GM19467 (cell line): ENCODE measurements around the gene CTIF.
"Not testable (repeated sequence)": the region's sequence is repeated elsewhere in the genome, so short reads cannot be mapped to it uniquely, and the experiment has no call there.

Experiments used
- ATAC-seq: cut with Tn5 transposase; IDR thresholded peaks from one replicate; pipeline ENCODE4 v1.9.1; 2021; ENCODE audit warnings: mild to moderate bottlenecking, moderate library complexity; ENCODE audit not compliant: unreplicated experiment

CTIF gene

DNA sequence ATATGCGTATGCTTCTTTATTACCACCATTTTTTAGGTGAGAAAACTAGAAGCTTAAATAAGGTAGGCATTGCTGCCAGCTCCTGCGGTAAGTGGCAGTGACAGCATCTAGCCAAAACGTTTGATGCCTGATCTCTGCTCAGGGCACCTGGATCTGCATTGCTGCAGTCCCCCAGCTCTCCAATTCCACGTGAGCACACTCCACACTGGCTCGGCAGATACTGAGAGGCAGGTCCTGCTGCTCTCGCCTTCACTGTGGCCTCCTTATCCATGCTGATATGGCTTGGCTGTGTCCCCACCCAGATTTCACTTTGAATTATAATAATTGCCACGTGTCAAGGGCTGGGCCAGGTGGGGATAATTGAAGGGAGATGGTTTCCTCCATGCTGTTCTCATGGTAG lies 160.9 kb downstream of the CTIF start:
- ATAC-seq, result no peak

DNA sequence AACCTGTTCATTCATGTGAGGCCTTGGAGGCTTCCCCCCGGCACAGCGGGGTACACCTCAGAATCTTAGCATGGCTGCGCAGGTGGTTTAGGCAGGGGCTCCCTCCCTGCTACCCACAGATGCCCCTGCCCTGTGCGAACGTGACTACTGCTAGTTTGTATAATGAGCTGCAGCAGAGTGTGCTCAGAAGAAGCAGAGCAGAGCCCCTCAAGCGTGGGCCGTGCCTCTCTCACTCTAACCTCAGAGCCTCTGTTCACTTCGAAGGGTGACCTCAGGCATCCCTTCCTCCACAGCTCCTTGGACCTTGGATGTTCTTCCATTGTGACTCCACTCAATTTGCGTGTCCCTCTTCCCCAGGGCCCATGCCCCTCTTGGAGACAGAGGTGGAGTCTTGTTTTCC lies 161.6 kb downstream of the CTIF start:
- ATAC-seq, result no peak

DNA sequence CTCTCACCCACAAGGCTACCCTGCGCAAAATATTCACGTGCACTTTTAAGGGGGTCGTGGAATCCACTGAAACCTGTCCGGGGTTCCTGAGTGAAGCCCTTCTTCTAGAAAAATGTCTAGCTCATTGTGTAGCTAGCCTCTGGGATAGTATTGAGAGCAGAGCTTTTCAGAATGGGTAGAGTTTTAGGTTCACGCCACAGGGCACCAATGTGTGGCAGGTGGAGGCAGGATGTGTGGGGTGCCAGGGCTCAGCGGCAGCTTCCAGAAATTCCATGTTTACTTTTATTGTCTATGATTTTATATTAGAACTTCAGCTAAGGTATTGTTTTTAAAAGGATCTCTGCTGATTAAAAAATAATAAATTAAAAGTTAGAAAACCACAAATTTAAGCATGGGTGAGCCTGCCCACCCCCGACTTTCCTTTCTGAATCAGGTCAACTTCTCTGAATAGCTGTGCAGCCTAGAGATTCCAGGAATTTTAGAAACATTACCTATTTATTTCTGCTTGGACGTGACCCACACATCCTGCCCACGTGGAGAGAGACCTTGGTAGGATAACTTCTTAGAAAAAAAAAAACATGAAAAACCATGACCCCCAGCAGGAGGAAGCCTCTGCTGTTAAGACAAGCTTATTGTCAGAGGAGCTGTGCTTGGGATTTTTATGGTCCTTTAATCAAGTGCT lies 163.7 kb downstream of the CTIF start:
- no peak for ATAC-seq

DNA sequence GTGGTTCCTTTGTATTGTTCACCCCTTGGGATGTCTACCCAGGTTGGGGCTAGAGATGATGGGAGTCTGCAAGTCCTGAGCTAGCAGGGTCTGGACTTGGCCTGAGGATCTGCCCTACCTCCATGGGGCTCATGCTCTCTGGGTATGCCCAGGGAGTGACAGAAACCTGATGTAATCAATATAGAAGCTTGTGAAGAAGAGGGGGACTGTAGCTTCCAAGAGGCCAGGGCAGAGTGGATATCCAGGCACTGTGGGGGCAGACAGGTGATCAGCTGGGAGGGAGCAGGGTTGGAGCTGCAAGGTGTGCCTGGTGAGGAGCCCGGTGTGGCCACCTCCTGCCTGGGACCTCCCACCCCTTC lies 164.2 kb downstream of the CTIF start:
- no peak for ATAC-seq

DNA sequence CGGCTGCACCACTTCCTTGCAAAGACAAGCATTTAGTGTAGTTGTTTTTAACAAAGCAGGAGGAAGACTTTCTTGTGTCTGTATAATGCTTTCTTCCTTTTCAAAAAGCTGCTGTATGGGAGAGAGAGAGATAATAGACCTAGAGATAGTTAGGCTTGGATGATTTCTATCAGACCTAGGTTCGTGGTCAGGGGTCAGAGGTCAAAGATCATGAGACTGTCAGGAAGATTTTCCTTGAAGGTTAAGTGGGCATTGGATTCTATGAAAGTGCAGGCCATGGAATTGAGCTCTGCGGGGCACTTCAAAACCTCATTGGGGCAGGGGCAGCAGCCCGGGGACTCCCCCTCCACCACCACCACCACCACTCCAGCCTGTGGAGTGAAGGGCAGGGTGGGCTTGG lies 164.6 kb downstream of the CTIF start:
- no peak for ATAC-seq

DNA sequence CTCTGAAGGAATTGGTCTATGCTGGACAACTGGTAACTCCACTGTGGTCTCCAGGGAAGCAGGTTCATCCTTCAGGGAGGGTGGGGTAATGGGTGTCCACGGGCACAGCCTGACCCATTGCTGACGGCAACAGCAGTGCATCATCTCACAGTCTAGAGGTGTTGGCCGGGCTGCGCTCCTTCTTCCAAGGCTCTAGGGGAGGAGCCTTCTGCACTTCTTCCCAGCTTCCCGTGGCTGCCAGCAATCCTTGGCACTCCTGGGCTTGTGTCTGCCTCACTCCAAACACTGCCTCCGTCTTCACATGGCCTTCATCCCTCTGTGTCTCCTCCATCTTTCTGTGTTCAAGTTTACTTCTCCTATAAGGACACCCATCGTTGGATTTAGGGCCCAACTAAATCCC lies 166.2 kb downstream of the CTIF start:
- no peak for ATAC-seq

DNA sequence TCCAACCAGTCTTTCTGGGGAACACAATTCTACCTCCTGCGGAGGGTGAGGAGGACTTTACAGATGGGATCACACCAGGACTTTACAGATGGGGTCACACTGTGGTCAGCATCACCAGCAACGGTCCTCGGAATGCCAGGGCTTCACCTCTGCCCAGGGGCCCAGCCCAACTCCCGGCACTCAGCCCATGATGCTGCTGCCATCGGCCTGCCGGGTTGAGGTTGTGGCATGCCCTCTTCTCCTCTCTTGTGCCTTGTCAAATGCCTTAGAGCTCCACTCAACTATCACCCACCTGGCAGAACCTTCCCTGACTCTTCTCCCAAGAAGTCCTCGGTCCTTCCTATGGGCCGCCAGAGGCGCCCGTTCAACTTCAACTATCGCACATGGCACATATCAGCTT lies 166.7 kb downstream of the CTIF start:
- ATAC-seq, result no peak

DNA sequence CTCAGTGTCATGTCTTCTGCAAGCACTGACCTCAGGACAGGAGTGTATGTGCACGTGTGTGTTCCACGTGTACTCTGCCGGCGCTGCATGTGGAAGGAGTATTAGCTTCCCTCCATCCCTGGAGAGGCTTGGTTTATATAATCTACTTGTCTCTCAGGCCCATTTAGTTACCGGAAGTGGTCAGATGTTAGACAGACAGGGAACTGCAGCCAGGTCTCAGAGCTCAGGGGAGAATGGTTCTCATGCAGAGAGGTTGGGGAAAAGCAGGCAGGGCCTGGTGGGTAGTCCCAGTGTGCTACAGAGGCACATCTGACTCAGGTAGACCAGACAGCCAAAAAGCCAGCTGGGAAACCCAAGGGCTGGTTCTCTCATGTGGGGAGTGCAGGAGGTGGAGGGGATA lies 167.9 kb downstream of the CTIF start:
- no peak for ATAC-seq

DNA sequence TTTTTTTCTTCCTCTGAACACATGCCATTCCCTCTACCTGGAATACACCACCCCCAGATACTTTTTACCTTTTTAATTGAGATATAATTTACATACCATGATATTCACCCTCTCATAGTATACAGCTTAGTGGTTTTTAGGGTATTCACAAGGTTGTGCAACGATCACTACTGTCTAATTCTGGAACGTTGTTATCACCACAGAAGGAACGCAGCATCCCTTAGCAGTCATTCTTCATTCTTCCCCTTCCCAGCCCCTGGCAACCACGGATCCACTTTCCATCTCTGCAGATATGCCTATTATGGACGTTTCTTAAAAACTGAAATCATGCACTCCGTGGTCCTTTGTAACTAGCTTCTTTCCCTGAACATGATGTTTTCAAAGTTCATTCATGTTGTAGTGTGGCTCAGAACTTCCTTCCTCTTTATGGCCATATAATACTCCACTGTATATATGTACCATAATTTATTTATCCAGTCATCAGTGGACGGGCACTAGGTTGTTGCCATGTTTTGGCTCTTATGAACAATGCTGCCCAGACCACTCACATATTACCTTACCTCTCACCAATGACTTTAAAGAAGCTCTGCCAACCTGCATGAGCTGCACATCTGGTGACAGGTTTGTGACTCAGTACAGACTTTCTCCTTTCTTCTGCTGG lies 168.9 kb downstream of the CTIF start:
- no peak for ATAC-seq

DNA sequence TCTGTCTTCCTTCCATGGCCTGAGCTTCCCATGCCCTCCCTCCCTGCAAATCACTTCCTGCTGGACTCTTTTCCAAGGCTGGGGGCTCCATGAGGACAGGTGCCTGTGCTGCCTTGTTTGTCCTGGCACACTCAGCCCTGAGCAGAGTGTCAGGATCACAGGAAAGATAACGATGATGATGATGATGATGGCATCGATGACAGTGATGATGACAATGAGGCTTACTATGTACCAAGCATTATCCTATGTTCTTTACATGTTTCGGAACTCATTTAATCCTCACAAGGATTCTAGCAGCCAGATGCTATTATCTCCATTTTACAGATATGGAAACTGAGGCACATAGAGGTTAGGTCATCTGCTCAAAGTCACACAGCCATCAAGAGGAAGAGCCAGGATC lies 170.0 kb downstream of the CTIF start:
- ATAC-seq, result no peak

DNA sequence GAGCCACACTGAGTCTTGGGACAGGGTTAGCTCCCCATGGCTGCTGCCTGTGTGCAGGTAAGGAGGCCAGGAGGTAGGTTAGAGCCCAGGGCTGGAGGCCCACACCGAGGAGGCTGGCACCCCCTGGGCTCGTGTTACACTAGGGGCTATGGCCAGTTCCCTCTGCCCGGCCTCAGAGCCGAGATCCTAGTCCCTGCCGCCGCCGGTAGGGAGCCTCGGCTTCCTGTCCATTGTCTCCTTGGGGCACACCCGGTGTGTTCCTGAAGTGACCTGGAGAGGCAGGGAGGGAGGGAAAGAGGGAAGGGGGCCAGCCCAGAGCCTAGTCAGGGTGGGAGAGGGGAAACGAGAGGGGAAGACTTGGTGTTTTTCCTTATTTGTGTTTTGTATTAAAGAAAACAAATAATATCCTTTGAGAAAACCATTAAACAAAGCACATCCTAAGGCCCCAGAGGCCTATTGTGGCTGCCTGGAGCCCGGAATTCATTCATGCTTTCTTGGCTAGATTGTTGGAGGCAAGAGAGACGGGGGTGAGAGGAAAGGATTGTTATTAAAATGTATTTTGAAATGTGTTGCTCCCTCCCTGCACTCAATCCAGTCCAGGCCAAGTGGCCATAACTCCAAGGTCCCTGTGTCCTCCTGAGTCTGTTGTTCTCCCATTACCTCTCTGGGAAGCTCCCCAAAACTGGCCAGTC lies 170.7 kb downstream of the CTIF start:
- ATAC-seq, result no peak

DNA sequence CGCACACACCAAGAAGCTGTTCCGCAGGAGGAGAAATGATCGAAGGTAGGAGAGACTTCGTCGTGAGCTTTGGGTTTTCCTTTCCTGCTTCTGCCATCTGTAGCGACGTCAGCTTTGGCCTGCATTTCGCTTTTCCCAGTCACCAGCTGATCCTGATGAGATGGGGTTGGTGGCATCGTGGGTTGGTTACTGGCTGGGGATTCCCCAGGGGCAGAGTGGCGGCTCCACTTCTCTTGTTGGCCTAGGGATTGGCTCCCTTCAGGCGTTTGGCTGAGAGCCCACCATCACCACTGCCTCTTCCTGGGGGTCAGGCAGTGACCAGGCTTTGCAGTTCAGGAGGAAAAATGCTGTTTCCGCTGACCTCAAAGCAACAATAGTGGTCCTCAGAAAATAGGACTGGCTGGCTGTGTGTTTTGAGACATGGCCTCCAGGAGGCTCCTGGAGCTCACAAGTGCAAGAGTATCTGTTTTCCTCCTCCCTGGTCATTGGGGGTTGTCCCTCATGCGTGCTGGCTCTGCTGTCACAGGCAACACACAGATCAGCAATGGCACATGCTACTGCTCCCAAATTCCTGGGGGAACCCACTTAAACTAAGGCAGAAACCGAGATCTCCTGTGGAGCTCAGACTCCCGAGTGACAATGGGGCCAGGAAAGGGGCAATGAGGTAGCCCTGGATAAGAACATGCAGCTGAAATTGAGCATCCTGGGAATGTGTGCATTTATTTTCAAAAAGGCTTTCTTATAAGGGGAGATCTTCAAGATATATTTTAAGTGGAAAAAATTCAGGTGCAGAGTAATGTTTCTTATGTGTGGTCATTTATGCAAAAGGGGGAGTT lies 173.0 kb downstream of the CTIF start:
- no peak for ATAC-seq

DNA sequence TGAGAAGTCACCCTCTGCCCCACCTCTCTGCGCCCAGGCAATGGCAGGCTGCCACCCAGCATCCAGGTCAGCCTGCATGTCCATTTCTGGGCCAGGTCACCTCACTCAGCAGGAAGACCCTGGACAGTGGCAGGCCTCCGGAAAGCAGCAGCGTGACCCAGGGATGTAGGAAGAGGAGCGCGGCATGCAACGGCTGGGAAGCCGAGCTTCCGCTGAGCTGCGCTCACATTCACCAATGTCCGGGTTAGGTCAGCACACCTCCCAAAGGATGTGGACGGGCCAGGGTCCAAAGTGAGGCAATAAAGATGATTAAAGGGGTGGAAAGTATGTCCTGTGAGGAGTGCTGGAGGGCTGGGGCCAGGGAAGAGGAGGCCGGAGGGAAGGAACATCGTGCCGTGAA lies 174.5 kb downstream of the CTIF start:
- ATAC-seq, result no peak

DNA sequence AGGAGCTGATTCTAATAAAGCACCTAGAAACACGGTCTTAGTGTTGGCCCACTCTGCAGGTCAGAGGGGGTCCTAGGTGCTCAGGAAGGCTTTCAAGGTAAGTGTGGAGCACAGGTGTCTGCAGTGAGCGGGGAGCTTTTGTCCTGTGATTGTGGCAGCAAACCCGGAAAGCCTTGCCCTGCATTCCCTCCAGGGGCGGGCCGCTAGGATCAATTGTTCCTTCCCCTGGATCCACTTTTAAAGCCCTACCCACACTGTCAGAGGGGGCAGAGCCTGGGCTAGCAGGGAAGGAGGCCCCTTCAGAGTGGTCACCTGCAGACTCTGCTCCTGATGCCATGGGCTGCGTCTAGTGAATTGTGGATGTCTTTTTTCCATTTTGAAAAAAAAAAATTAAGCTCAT lies 176.0 kb downstream of the CTIF start:
- no peak for ATAC-seq

DNA sequence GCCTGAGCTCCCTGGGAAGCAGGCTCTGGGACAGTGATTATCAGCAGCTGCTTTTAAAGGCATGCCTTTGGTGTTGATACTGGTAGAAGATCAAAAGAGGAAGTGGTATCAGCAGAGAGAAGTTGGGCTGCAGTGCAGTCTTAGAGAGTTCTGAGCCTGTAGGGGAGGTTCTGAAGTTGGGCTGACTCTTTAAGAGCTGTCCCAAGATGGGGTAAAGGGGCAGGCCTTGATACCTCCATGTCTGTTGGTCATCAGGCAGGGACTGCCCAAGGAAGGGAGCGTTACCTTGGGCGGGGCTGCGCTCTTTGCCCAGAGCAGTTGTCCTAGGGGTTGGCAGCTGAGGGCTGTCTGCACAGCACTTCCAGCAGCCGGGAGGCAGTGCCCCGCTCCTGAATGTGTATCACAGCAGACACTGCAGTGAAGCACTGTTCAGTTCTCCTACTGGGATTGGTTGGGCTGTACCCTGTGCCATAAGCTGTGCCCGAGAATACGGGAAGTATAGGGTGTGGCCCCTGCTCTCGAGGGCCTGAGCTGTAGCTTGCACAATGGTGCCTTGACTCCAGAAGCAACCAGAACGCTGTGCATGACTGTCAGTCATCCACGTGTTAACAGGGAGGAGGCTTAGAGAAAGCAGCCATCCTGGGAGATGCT lies 177.0 kb downstream of the CTIF start:
- no peak for ATAC-seq

DNA sequence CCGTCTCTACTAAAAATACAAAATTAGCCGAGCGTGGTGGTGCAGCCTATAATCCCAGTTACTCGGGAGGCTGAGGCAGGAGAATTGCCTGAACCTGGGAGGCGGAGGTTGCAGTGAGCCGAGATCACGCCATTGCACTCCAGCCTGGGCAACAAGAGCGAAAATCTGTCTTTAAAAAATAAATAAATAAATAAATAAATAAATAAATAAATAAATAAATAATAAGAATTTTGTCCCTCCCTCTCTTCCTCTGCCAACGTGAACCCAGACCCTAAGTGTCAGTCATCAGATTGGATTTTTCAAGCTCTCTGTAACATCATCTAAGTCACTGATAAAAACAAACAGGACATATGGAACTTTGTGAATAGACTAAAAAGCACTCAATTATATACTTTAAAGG lies 178.4 kb downstream of the CTIF start:
- not testable (repeated sequence) for ATAC-seq

DNA sequence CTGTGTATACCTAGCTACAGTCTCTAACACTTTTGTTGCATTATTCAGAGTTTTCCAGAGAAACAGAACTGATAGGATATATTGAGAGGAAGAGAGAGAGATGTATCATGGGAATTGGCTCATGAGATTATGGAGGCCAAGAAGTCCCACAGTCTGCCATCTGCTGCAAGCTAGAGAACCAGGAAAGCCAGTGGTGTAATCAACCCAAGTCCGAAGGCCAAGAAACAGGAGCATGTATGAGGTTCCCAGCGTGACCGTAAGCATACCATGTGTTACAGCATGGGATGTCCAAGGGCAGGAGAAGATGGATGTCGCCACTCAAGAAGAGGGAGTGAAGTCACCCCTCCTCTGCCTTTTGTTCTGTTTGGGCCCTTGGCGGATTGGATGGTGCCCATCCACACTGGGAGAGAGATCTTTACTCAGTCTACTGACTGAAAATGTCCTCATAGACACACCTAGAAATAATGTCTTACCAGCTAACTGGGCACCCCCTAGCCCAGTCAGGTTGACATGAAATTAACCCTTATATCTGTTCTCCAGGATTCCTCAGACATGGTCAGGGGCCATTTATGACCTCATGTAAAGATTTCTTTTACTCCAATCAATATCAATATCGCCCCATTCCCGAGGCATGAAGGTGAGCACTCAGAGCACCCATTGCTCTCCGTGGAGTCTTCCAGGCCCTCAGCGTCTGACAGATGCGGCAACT lies 179.6 kb downstream of the CTIF start:
- ATAC-seq, result no peak

DNA sequence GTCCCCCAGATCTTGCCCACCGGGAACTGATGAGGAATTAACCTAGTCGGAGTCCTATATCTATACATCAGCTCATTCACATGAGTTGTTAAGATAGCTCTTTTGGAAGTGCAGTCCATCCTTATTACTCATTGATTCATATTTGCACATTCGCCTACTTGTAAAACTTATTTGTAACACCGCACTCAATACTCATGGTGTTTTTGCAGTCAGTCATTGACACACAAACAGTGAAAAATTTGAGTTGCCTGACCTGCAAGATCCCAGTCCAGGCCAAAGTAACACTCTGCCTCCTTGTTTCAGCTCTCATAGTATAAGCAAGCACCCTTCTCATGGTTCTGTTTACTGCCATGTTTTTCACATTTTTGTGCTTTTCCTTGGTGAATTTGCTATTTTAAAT lies 180.6 kb downstream of the CTIF start:
- ATAC-seq, result no peak

DNA sequence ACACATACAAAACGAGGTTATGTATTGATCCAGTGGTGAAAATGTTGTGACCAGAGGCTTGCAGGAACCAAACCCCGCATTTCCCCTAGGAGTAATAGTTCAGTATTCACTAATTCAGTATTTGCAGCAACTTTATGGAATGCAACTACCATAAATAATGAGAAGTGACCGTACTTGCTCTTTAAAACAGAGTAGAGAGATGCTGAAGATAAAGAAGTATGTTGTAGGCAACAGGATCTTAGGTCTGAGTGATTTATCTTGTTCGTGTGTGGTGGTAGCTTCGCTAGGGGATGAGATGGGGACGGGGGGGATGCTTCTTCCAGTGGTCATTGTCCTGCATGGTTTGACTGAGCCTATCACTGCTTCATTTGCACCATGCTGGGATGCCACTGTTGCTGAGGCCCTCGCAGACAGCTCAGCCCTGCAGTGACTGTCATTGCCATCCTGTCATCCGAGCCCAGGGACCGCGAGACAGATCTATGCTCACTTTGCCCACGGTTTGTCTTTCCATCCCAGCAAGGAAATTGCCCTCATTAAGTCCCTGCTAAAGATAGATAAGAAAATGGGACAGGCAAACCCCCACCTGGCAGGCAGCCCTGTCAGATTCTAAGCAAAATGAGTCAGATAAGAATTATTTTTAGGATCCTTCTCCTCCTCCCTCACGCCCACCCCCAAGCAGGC lies 181.3 kb downstream of the CTIF start:
- no peak for ATAC-seq

DNA sequence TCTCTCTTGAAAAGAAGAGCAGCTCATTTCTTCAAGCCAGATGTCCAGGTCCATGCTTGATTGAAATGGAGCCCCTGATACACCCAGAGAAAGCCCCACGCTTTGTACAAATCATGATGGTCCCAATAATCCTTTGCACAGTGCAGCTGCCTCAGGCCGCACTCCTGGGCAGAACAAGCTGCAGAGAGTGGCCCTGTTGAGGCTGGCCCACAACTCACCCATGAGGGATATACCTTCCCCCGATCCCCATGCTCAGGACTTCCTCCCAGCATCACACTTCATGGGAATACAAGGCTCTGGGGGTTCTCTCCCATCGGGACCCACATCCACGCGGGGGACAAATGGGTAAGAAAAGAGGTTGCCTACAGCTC lies 181.8 kb downstream of the CTIF start:
- ATAC-seq, result no peak
